GM12873 (cell line): ENCODE results near the gene NPM1.

Experiments
- CTCF ChIP-seq: IDR thresholded peaks from 2 replicates; pipeline ENCODE4 v1.5.1; 2012; ENCODE audit warnings: low read depth, mild to moderate bottlenecking, moderate library complexity, low read length, control low read depth; ENCODE audit not compliant: insufficient read depth; ENCODE audit errors: missing control alignments

The NPM1 gene

GRCh38 chr5:171457208-171457981 is 69.7 kb downstream of the NPM1 start:
- no peak for TF ChIP-seq CTCF

- no peak for TF ChIP-seq CTCF
Observed at GRCh38 chr5:171459839-171460238, 72.2 kb downstream of the NPM1 start.
